Prostate gland (tissue), 2 donors: ENCODE results near the gene RIOK3. TPM values are rescaled to one million over a fixed set of nuclear protein-coding genes. Genes with fewer than 3 reads are reported as not detected.

ENCODE experiments used
- DNase-seq: peaks from one replicate; pipeline ENCODE4 v3.0.0-alpha.2; 2019; ENCODE audit warnings: low spot score
- H3K27ac ChIP-seq, 2 donors: fragments of 200-600 bp; sonication (generic); 2 replicates each; pipeline ENCODE4 v1.5.1; 2017 to 2019
- H3K27me3 ChIP-seq: fragments of 200-600 bp; sonication (generic); replicated peaks from 2 replicates; pipeline ENCODE4 v1.5.1; 2019; ENCODE audit not compliant: insufficient read depth
- H3K36me3 ChIP-seq, 2 donors: fragments of 200-600 bp; sonication (generic); 1 replicate in 1 of 2; 2 replicates in 1 of 2; pipeline versions ENCODE4 v1.5.1 to v1.8.1; 2017 to 2019
- H3K4me1 ChIP-seq: fragments of 200-600 bp; sonication (generic); replicated peaks from 2 replicates; pipeline ENCODE4 v1.5.1; 2019
- H3K4me3 ChIP-seq, 2 donors: fragments of 200-600 bp; sonication (generic); 2 replicates each; pipeline ENCODE4 v1.5.1; 2017 to 2019
- H3K9me3 ChIP-seq: fragments of 200-600 bp; sonication (generic); 2 replicates; pipeline ENCODE4 v1.5.1; 2017
- POLR2A ChIP-seq: fragments of 450-650 bp; IDR thresholded peaks from one replicate; pipeline ENCODE4 v1.6.1; 2016; ENCODE audit warnings: antibody characterized with exemption, mild to moderate bottlenecking
- POLR2AphosphoS5 ChIP-seq: sonication (generic); formaldehyde crosslinking; IDR thresholded peaks from one replicate; pipeline ENCODE4 v1.6.1; 2017; ENCODE audit warnings: antibody characterized with exemption
- WGBS: methylation state at CpG from one replicate; pipeline ENCODE4 v1.1.5; 2018; 5-methylcytosine and 5-hydroxymethylcytosine counted together
- intact Hi-C: fragments of 100-400 bp; cut with DNase I; formaldehyde crosslinking; loops from one replicate; pipeline ENCODE4 v1.14.2; 2022
- total RNA-seq, 2 donors: library from RNA; depleted of rRNA; stranded (reverse); fragments of >200 nt; gene quantifications; one replicate each; pipeline ENCODE4 v1.1.0, GENCODE V29; 2016
- TF ChIP-seq, protein P1 (sequence below), 4 experiments: fragments of 200-600 bp in 2 of 4; fragments of 450-650 bp in 2 of 4; sonication (generic) in 2 of 4; IDR thresholded peaks; 1 replicate in 3 of 4; 2 replicates in 1 of 4; pipeline ENCODE4 v1.5.1; 2016 to 2019; ENCODE audit warnings: antibody characterized with exemption in 4 of 4, mild to moderate bottlenecking in 2 of 4, moderate library complexity in 2 of 4

The RIOK3 gene
- total RNA-seq, 2 donors from 2014 or later, result 40.6 to 44.6 TPM

DNA sequence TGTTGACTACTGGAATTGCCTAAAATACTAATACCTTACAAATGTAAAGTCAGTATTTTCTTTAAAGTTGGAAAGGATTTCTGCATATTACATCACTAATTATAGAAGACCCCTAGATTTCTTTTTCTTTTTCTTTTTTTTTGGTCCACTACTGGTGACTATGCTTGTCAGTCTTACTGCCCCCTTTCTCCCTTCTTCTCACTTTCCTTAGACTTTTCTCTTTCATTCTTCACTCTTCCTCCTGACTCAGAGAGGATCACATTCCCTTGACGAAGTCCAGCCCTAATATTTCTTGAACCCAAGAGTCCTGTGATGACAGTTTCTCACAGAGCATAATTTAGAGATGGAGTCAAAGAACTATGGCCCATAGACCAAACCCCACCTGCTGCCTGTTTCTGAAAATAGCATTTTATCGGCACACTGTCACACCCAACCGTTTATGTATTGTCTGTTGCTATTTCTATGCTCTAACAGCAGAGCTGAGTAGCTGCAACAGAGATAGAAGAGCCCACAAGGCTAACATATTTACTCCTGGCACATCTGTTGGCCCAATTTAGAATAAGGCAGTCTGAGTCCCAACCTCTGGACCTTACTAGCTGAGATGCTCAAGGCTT is 40.6 kb upstream of the RIOK3 start:
- H3K36me3 ChIP-seq, result no peaks in the 10 kb centered on the region
- no peak for DNase-seq
- H3K4me3 ChIP-seq, result no peak overlapping the region
- H3K9me3 ChIP-seq, result no peaks in the 10 kb centered on the region
- WGBS, result 70% methylated on average over 3 of the region's 3 CpGs
- TF ChIP-seq, protein P1, sequence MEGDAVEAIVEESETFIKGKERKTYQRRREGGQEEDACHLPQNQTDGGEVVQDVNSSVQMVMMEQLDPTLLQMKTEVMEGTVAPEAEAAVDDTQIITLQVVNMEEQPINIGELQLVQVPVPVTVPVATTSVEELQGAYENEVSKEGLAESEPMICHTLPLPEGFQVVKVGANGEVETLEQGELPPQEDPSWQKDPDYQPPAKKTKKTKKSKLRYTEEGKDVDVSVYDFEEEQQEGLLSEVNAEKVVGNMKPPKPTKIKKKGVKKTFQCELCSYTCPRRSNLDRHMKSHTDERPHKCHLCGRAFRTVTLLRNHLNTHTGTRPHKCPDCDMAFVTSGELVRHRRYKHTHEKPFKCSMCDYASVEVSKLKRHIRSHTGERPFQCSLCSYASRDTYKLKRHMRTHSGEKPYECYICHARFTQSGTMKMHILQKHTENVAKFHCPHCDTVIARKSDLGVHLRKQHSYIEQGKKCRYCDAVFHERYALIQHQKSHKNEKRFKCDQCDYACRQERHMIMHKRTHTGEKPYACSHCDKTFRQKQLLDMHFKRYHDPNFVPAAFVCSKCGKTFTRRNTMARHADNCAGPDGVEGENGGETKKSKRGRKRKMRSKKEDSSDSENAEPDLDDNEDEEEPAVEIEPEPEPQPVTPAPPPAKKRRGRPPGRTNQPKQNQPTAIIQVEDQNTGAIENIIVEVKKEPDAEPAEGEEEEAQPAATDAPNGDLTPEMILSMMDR (IDR thresholded peaks at IDR 0.05), result no peak
- TF ChIP-seq POLR2A, result no peak
- no peak for TF ChIP-seq POLR2AphosphoS5
- H3K27ac ChIP-seq, result no peak overlapping the region
- H3K27me3 ChIP-seq, result no peaks in the 10 kb centered on the region
- intact Hi-C loops, result loop anchor here (5.0 to 10.0 kb wide), 2 partner anchors 380 to 618 kb away; no protein-coding TSS in a partner anchor
- no peaks in the 10 kb centered on the region for H3K4me1 ChIP-seq

DNA sequence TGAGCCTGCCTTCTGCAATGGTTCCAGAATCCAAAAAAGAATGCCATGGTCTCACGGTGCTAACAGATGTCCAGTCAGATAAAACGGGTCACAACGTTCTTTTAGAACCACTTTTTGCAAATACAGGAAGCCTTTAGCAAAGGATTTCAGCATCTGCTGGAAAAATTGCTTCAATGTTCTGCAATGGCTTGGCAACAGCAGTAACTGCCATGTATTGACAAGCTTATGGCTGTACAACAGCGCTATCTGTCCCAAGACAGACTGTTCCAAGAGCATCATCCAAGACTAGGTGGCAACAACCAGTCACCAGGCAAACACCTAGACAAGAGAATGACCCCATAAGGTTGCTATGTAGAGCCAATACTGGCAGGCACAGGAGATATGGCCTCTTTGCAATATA is 37.6 kb upstream of the RIOK3 start:
- Histone ChIP-seq H3K27ac (no peak overlapping the region), H3K36me3 (no peaks in the 10 kb centered on the region), H3K4me3 (no peak overlapping the region), H3K9me3 (no peaks in the 10 kb centered on the region), H3K4me1 (no peaks in the 10 kb centered on the region), H3K27me3 (no peaks in the 10 kb centered on the region)
- intact Hi-C loops, result loop anchor here (10.0 kb wide), 1 partner anchor 621 kb away; no protein-coding TSS in a partner anchor
- no peak for DNase-seq
- no peak for TF ChIP-seq POLR2AphosphoS5
- TF ChIP-seq POLR2A, result no peak
- TF ChIP-seq, protein P1 (IDR thresholded peaks at IDR 0.05), result no peak
- WGBS, result 59% methylated on average over 4 of the region's 4 CpGs

DNA sequence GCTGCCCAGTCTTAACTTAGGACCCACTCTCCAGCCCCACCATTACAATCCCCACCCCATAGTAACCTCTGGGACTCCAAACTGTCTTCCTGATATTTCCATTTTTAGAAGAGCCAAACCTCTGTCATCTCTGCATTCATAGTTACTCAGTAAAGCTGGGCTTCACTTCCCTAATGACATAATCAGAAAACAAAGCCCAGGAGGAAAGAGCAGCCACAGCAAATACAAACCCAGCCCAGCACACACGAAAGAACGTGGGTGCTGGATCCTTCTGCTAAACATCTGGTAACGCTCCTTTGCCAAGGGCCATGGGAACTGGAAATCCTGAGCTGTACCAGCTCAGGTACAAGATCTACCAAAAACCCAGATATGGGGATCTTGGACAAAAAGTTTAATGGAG is 36.8 kb upstream of the RIOK3 start:
- H3K36me3 ChIP-seq, result no peaks in the 10 kb centered on the region
- no peaks in the 10 kb centered on the region for H3K4me1 ChIP-seq
- no peak overlapping the region for H3K4me3 ChIP-seq
- no peak for DNase-seq
- H3K9me3 ChIP-seq, result no peaks in the 10 kb centered on the region
- intact Hi-C loops, result loop anchor here (10.0 kb wide), 1 partner anchor 621 kb away; no protein-coding TSS in a partner anchor
- TF ChIP-seq, protein P1 (IDR thresholded peaks at IDR 0.05), result no peak
- TF ChIP-seq POLR2A (no peak), POLR2AphosphoS5 (no peak)
- 62% methylated on average over 3 of the region's 3 CpGs for WGBS
- H3K27ac ChIP-seq, result no peak overlapping the region
- no peaks in the 10 kb centered on the region for H3K27me3 ChIP-seq

DNA sequence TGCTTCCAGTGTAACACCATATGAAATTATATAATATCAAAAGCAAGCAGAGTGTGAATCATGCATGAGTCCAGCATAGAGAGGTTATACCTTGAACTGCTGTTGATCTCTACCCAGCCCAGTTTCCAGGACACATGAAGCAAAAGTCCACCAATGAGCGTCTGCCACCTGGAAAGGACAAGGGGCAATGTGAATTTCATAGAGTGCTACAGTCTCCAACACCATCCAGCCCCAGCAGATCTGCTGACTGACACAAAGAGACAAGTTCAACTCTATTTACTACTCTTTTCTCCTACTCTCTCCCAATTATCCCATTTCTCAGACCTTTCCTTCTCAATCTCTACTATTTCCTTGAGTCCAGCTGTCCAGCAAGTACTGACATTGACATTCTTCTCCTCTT is 31.8 kb upstream of the RIOK3 start:
- H3K9me3 ChIP-seq, result no peaks in the 10 kb centered on the region
- H3K27me3 ChIP-seq, result no peaks in the 10 kb centered on the region
- TF ChIP-seq, protein P1 (IDR thresholded peaks at IDR 0.05), result no peak
- no peak for TF ChIP-seq POLR2AphosphoS5
- TF ChIP-seq POLR2A, result no peak
- H3K4me1 ChIP-seq, result no peaks in the 10 kb centered on the region
- H3K27ac ChIP-seq, result no peak overlapping the region
- intact Hi-C loops, result no loop called here
- no peaks in the 10 kb centered on the region for H3K36me3 ChIP-seq
- no peak overlapping the region for H3K4me3 ChIP-seq
- no peak for DNase-seq
- WGBS, result 91% methylated on average over 1 of the region's 1 CpG

DNA sequence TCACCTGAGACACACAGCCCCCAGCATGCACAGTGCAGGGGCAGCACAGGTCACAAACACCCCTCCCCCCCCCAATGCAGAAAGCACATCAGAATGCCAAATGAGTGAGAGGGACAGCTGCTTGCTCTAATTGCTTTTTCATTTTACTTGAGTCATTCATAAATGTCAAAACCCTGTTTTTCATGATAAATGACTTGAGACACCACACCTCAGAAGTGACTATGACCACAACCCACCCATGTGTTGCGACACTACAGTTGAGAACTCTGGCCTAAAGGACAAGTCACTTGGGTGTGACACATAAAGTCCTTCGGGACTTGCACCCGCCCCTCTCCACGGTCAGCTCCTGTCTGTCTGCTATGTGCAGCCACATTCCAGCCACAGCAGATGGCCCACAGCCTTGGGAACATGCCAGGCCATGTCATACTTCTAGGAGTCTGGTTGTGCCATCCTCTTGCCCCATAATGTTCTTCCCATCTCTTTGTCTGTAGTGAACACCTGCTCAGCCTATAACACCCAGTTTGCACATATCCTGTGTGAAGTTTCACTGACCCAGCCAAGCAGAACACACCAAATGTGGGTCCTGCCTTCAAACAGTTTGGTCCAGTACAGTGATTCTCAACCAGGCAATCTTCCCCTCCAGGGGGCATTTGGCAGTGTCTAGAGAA is 30.2 kb upstream of the RIOK3 start:
- no peaks in the 10 kb centered on the region for H3K9me3 ChIP-seq
- intact Hi-C loops, result no loop called here
- H3K27me3 ChIP-seq, result no peaks in the 10 kb centered on the region
- TF ChIP-seq POLR2A (no peak), POLR2AphosphoS5 (no peak)
- TF ChIP-seq, protein P1 (IDR thresholded peaks at IDR 0.05), result no peak
- H3K4me1 ChIP-seq, result no peaks in the 10 kb centered on the region
- H3K27ac ChIP-seq, result no peak overlapping the region
- no peak overlapping the region for H3K4me3 ChIP-seq
- 56% methylated on average over 4 of the region's 4 CpGs for WGBS
- H3K36me3 ChIP-seq, result no peaks in the 10 kb centered on the region
- DNase-seq, result no peak
